Glutamatergic neuron (in vitro differentiated cells): ENCODE results near the gene TSPAN17. TPM values are rescaled to one million over a fixed set of nuclear protein-coding genes. Genes with fewer than 3 reads are reported as not detected.

ENCODE experiments used
- DNase-seq: peaks from one replicate; pipeline ENCODE4 v3.0.0; 2022
- H3K27ac Mint-ChIP-seq: one replicate; pipeline ENCODE4 v1.8.0; 2020; ENCODE audit warnings: mild to moderate bottlenecking, mixed read lengths, inconsistent platforms; ENCODE audit not compliant: unreplicated experiment
- H3K27me3 Mint-ChIP-seq: one replicate; pipeline ENCODE4 v1.8.0; 2020; ENCODE audit warnings: mild to moderate bottlenecking, moderate library complexity, mixed read lengths, inconsistent platforms; ENCODE audit not compliant: unreplicated experiment
- H3K36me3 Mint-ChIP-seq: one replicate; pipeline ENCODE4 v1.8.0; 2020; ENCODE audit warnings: mild to moderate bottlenecking, mixed read lengths, inconsistent platforms; ENCODE audit not compliant: unreplicated experiment
- H3K4me1 Mint-ChIP-seq: one replicate; pipeline ENCODE4 v1.8.0; 2020; ENCODE audit warnings: mild to moderate bottlenecking, low read depth, mixed read lengths, inconsistent platforms; ENCODE audit not compliant: unreplicated experiment
- H3K4me3 Mint-ChIP-seq: one replicate; pipeline ENCODE4 v1.8.0; 2020; ENCODE audit warnings: mild to moderate bottlenecking, mixed read lengths, inconsistent platforms; ENCODE audit not compliant: unreplicated experiment
- H3K9me3 Mint-ChIP-seq: one replicate; pipeline ENCODE4 v1.8.0; 2020; ENCODE audit warnings: mild to moderate bottlenecking, moderate library complexity, mixed read lengths, inconsistent platforms; ENCODE audit not compliant: unreplicated experiment
- CTCF ChIP-seq: fragments of 200-600 bp; sonication (generic); IDR thresholded peaks from one replicate; pipeline ENCODE4 v1.5.0; 2021; ENCODE audit not compliant: partially characterized antibody, unreplicated experiment
- total RNA-seq: library from RNA; stranded (reverse); fragmentation: NEBNext Ultra II Directional; extraction: Animal tissue kit (Norgen Biotek cat#: 25700); gene quantifications from one replicate; pipeline ENCODE4 v1.2.1, GENCODE V29; 2021; ENCODE audit not compliant: unreplicated experiment

The TSPAN17 gene
- total RNA-seq, 1 donor from 2014 or later, result 97.2 TPM

- Mint-ChIP-seq H3K27ac (peak overlapping the region; percentile 29), H3K4me1 (peaks cover 24% of the 10 kb centered on the region), H3K36me3 (no peaks in the 10 kb centered on the region), H3K4me3 (no peak overlapping the region), H3K27me3 (peaks cover 15% of the 10 kb centered on the region), H3K9me3 (peaks cover 2% of the 10 kb centered on the region)
- no peak for DNase-seq
- TF ChIP-seq CTCF, result no peak
These were observed 2.2 kb upstream of the TSPAN17 start for GRCh38 chr5:176644878-176645670.

GRCh38 chr5:176646049-176646706, 1.1 kb upstream of the TSPAN17 start:
- no peaks in the 10 kb centered on the region for H3K36me3 Mint-ChIP-seq

GRCh38 chr5:176646707-176647029, 616 bp upstream of the TSPAN17 start:
- peaks cover 15% of the 10 kb centered on the region for H3K27me3 Mint-ChIP-seq
- peaks cover 4% of the 10 kb centered on the region for H3K9me3 Mint-ChIP-seq
- peak overlapping the region; percentile 92 for H3K27ac Mint-ChIP-seq
- H3K4me1 Mint-ChIP-seq, result peaks cover 31% of the 10 kb centered on the region
- DNase-seq, result no peak
- H3K36me3 Mint-ChIP-seq, result no peaks in the 10 kb centered on the region
- H3K4me3 Mint-ChIP-seq, result peak overlapping the region; percentile 73
- TF ChIP-seq CTCF, result no peak

More at GRCh38 chr5:176646049-176646706, 1.1 kb upstream of the TSPAN17 start:
- Mint-ChIP-seq H3K27ac (peak overlapping the region; percentile 38), H3K4me3 (no peak overlapping the region), H3K27me3 (peaks cover 15% of the 10 kb centered on the region), H3K4me1 (peaks cover 27% of the 10 kb centered on the region), H3K9me3 (peaks cover 4% of the 10 kb centered on the region)
- DNase-seq, result no peak
- TF ChIP-seq CTCF, result no peak

- Mint-ChIP-seq H3K4me3 (peak overlapping the region; percentile 94), H3K27ac (peak overlapping the region; percentile 93), H3K9me3 (peaks cover 4% of the 10 kb centered on the region), H3K27me3 (peaks cover 18% of the 10 kb centered on the region), H3K4me1 (peaks cover 36% of the 10 kb centered on the region), H3K36me3 (no peaks in the 10 kb centered on the region)
- no peak for TF ChIP-seq CTCF
- DNase-seq, result peak; percentile 53
These were observed 674 bp downstream of the TSPAN17 start for GRCh38 chr5:176647843-176648473.
